CD4-positive, CD25-positive, alpha-beta regulatory T cell (primary cell): ENCODE data around the gene RPS6KA2. TPM values are rescaled to one million over a fixed set of nuclear protein-coding genes. Genes with fewer than 3 reads are reported as not detected.

Experiments
- ATAC-seq, 2 donors: fragments of 150-1000 bp; cut with Tn5 transposase; one replicate each; pipeline ENCODE4 v1.10.0; 2021; ENCODE audit warnings: low read depth in 2 of 2, moderate number of reproducible peaks in 2 of 2, moderate library complexity in 1 of 2
- DNase-seq, 3 donors: peaks; one replicate each; pipeline versions ENCODE4 v3.0.0 to v3.0.0-alpha.2; 2012 to 2022; ENCODE audit warnings: mixed read lengths in 1 of 3
- H3K27ac ChIP-seq: one replicate; pipeline ENCODE4 v1.7.0; 2013; ENCODE audit warnings: mild to moderate bottlenecking, low read length; ENCODE audit not compliant: insufficient read depth, poor library complexity, severe bottlenecking
- H3K27me3 ChIP-seq: one replicate; pipeline ENCODE4 v1.7.0; 2013; ENCODE audit warnings: low read length; ENCODE audit not compliant: control insufficient read depth, insufficient read depth
- H3K36me3 ChIP-seq: one replicate; pipeline ENCODE4 v1.7.0; 2013; ENCODE audit warnings: mild to moderate bottlenecking, low read length, moderate library complexity; ENCODE audit not compliant: control insufficient read depth, insufficient read depth
- H3K4me1 ChIP-seq: 2 replicates; pipeline ENCODE4 v1.7.0; 2013; ENCODE audit warnings: mild to moderate bottlenecking, low read length; ENCODE audit not compliant: insufficient read depth, control insufficient read depth, poor library complexity, severe bottlenecking
- H3K4me3 ChIP-seq: one replicate; pipeline ENCODE4 v1.7.0; 2013; ENCODE audit warnings: low read depth, mild to moderate bottlenecking, low read length, moderate library complexity
- H3K9me3 ChIP-seq, 2 experiments: 1 replicate in 1 of 2; 2 replicates in 1 of 2; pipeline ENCODE4 v1.7.0; 2013; ENCODE audit warnings: low read length in 2 of 2, mild to moderate bottlenecking in 1 of 2, moderate library complexity in 1 of 2; ENCODE audit not compliant: control insufficient read depth in 2 of 2
- H3K27ac Mint-ChIP-seq, 3 donors: one replicate each; pipeline ENCODE4 v1.8.0; 2020 to 2022; ENCODE audit warnings: mild to moderate bottlenecking in 3 of 3, mixed read lengths in 3 of 3, moderate library complexity in 2 of 3
- H3K27me3 Mint-ChIP-seq: one replicate; pipeline ENCODE4 v1.8.0; 2022; ENCODE audit warnings: mild to moderate bottlenecking, mixed read lengths
- H3K36me3 Mint-ChIP-seq: one replicate; pipeline ENCODE4 v1.8.0; 2020; ENCODE audit warnings: mixed read lengths
- H3K4me1 Mint-ChIP-seq, 4 donors: one replicate each; pipeline ENCODE4 v1.8.0; 2020 to 2022; ENCODE audit warnings: mixed read lengths in 4 of 4, mild to moderate bottlenecking in 1 of 4
- H3K4me3 Mint-ChIP-seq, 4 donors: one replicate each; pipeline ENCODE4 v1.8.0; 2020 to 2022; ENCODE audit warnings: mild to moderate bottlenecking in 4 of 4, mixed read lengths in 4 of 4, moderate library complexity in 3 of 4
- H3K9me3 Mint-ChIP-seq, 7 donors: one replicate each; pipeline ENCODE4 v1.8.0; 2020 to 2022; ENCODE audit warnings: mixed read lengths in 7 of 7, mild to moderate bottlenecking in 3 of 7, moderate library complexity in 2 of 7
- polyA plus RNA-seq, 4 donors: library from polyadenylated mRNA; unstranded; fragments of 300-500 nt; fragmentation: Illumina TruSeq; gene quantifications; one replicate each; pipeline ENCODE4 v1.2.3, GENCODE V29; 2021
- total RNA-seq: library from RNA; stranded (reverse); gene quantifications from one replicate; pipeline ENCODE4 v1.2.3, GENCODE V29; 2022

RPS6KA2 gene
- total and polyA plus RNA-seq, 5 donors from 2014 or later, result 3.3 to 7.4 (median 5.2) TPM

GRCh38 chr6:166464068-166465002 is 162.7 kb downstream of the RPS6KA2 start:
- Mint-ChIP-seq H3K9me3 (peaks cover 0 to 1% (median 0%) of the 10 kb centered on the region in 7 donors), H3K4me1 (peaks cover 0 to 5% (median 0%) of the 10 kb centered on the region in 4 donors), H3K4me3 (no peak overlapping the region), H3K27ac (peak overlapping the region in 2 of 3 donors; percentile 49 to 93), H3K27me3 (no peaks in the 10 kb centered on the region), H3K36me3 (peaks cover 16% of the 10 kb centered on the region)
- Histone ChIP-seq H3K36me3 (no peaks in the 10 kb centered on the region), H3K9me3 (no peaks in the 10 kb centered on the region), H3K27me3 (no peaks in the 10 kb centered on the region), H3K4me1 (no peaks in the 10 kb centered on the region), H3K4me3 (no peak overlapping the region), H3K27ac (no peak overlapping the region)
- no peak for DNase-seq
- ATAC-seq, result no peak

- Histone ChIP-seq H3K4me3 (no peak overlapping the region), H3K9me3 (no peaks in the 10 kb centered on the region), H3K36me3 (no peaks in the 10 kb centered on the region), H3K4me1 (no peaks in the 10 kb centered on the region), H3K27ac (no peak overlapping the region), H3K27me3 (no peaks in the 10 kb centered on the region)
- Mint-ChIP-seq H3K4me1 (peaks cover 0 to 5% (median 0%) of the 10 kb centered on the region in 4 donors), H3K4me3 (no peak overlapping the region), H3K27ac (peak overlapping the region in 2 of 3 donors; percentile 32 to 49), H3K36me3 (peaks cover 14% of the 10 kb centered on the region), H3K9me3 (peaks cover 0 to 3% (median 0%) of the 10 kb centered on the region in 7 donors), H3K27me3 (no peaks in the 10 kb centered on the region)
- DNase-seq (no peak), ATAC-seq (no peak)
These were observed 163.5 kb downstream of the RPS6KA2 start for GRCh38 chr6:166463359-166464067.

GRCh38 chr6:166462461-166463135 is 164.5 kb downstream of the RPS6KA2 start:
- no peak for DNase-seq
- H3K27me3 ChIP-seq, result no peaks in the 10 kb centered on the region
- peak overlapping the region in 1 of 3 donors; percentile 77 for H3K27ac Mint-ChIP-seq

GRCh38 chr6:166461821-166462460 is 165.1 kb downstream of the RPS6KA2 start:
- Mint-ChIP-seq H3K27me3 (no peaks in the 10 kb centered on the region), H3K9me3 (peaks cover 0 to 4% (median 0%) of the 10 kb centered on the region in 7 donors), H3K4me3 (no peak overlapping the region), H3K4me1 (peaks cover 0 to 4% (median 0%) of the 10 kb centered on the region in 4 donors), H3K27ac (peak overlapping the region in 1 of 3 donors; percentile 77), H3K36me3 (peaks cover 15% of the 10 kb centered on the region)
- Histone ChIP-seq H3K27me3 (no peaks in the 10 kb centered on the region), H3K9me3 (peaks cover 0 to 4% of the 10 kb centered on the region in 2 experiments), H3K4me3 (no peak overlapping the region), H3K27ac (no peak overlapping the region), H3K4me1 (no peaks in the 10 kb centered on the region), H3K36me3 (no peaks in the 10 kb centered on the region)
- ATAC-seq (no peak), DNase-seq (no peak)

More at GRCh38 chr6:166462461-166463135, 164.5 kb downstream of the RPS6KA2 start:
- Mint-ChIP-seq H3K4me1 (peaks cover 0 to 5% (median 0%) of the 10 kb centered on the region in 4 donors), H3K9me3 (peaks cover 0 to 4% (median 0%) of the 10 kb centered on the region in 7 donors), H3K36me3 (peaks cover 20% of the 10 kb centered on the region), H3K27me3 (no peaks in the 10 kb centered on the region), H3K4me3 (no peak overlapping the region)
- no peak overlapping the region for H3K27ac ChIP-seq
- no peak overlapping the region for H3K4me3 ChIP-seq
- H3K4me1 ChIP-seq, result no peaks in the 10 kb centered on the region
- H3K36me3 ChIP-seq, result no peaks in the 10 kb centered on the region
- peaks cover 0 to 4% of the 10 kb centered on the region in 2 experiments for H3K9me3 ChIP-seq
- ATAC-seq, result no peak

GRCh38 chr6:166460473-166461437 is 166.3 kb downstream of the RPS6KA2 start:
- Histone ChIP-seq H3K27me3 (no peaks in the 10 kb centered on the region), H3K27ac (no peak overlapping the region), H3K9me3 (peaks cover 0 to 4% of the 10 kb centered on the region in 2 experiments), H3K36me3 (no peaks in the 10 kb centered on the region), H3K4me1 (no peaks in the 10 kb centered on the region), H3K4me3 (no peak overlapping the region)
- H3K36me3 Mint-ChIP-seq, result peaks cover 12% of the 10 kb centered on the region
- peaks cover 0 to 4% (median 0%) of the 10 kb centered on the region in 7 donors for H3K9me3 Mint-ChIP-seq
- H3K4me3 Mint-ChIP-seq, result no peak overlapping the region
- peak overlapping the region in 1 of 3 donors; percentile 12 for H3K27ac Mint-ChIP-seq
- DNase-seq, result no peak
- H3K4me1 Mint-ChIP-seq, result peaks cover 0 to 4% (median 1%) of the 10 kb centered on the region in 4 donors
- H3K27me3 Mint-ChIP-seq, result no peaks in the 10 kb centered on the region
- no peak for ATAC-seq

GRCh38 chr6:166459906-166460305 is 167.1 kb downstream of the RPS6KA2 start:
- H3K27ac Mint-ChIP-seq, result peak overlapping the region in 1 of 3 donors; percentile 12
- DNase-seq (no peak), ATAC-seq (no peak)
- H3K27me3 ChIP-seq, result no peaks in the 10 kb centered on the region
- H3K27ac ChIP-seq, result no peak overlapping the region
- no peaks in the 10 kb centered on the region for H3K4me1 ChIP-seq
- H3K36me3 ChIP-seq, result no peaks in the 10 kb centered on the region
- H3K27me3 Mint-ChIP-seq, result no peaks in the 10 kb centered on the region
- H3K36me3 Mint-ChIP-seq, result peaks cover 12% of the 10 kb centered on the region
- H3K9me3 ChIP-seq, result peaks cover 0 to 4% of the 10 kb centered on the region in 2 experiments
- H3K9me3 Mint-ChIP-seq, result peaks cover 0 to 4% (median 0%) of the 10 kb centered on the region in 7 donors
- peak overlapping the region in 1 of 4 donors; percentile 79 for H3K4me3 Mint-ChIP-seq
- no peak overlapping the region for H3K4me3 ChIP-seq
- H3K4me1 Mint-ChIP-seq, result peaks cover 0 to 4% (median 1%) of the 10 kb centered on the region in 4 donors
